Measurements from ENCODE around the gene CPA2.

CPA2 gene

GRCh38 chr7:130281260-130281659 lies 14.6 kb downstream of the CPA2 start:
- no peak for DNase-seq

- no peak for DNase-seq
Observed at GRCh38 chr7:130286881-130287280, 20.2 kb downstream of the CPA2 start.

GRCh38 chr7:130288168-130288567 lies 21.5 kb downstream of the CPA2 start:
- no peak for DNase-seq

GRCh38 chr7:130288829-130289228 lies 22.2 kb downstream of the CPA2 start:
- DNase-seq = no peak

GRCh38 chr7:130289478-130289877 lies 22.8 kb downstream of the CPA2 start:
- DNase-seq = no peak

- DNase-seq = no peak
Observed at GRCh38 chr7:130290745-130291144, 24.1 kb downstream of the CPA2 start.

- peak; percentile 56 to 73 for DNase-seq
Observed at GRCh38 chr7:130292682-130293257, 26.1 kb downstream of the CPA2 start, which contains the start of gene CPA4. Gene CPA4 (plus strand): TSS chr7:130293161. CDS start chr7:130293181, 20 bp downstream.

- DNase-seq = no peak
Observed at GRCh38 chr7:130293521-130293920, 26.9 kb downstream of the CPA2 start.

- no peak for DNase-seq
Observed at GRCh38 chr7:130294314-130294713, 27.7 kb downstream of the CPA2 start.

GRCh38 chr7:130296221-130296951 lies 29.7 kb downstream of the CPA2 start:
- no peak for DNase-seq

GRCh38 chr7:130297628-130298543 lies 31.2 kb downstream of the CPA2 start:
- no peak for DNase-seq

- no peak for DNase-seq
Observed at GRCh38 chr7:130298544-130299326, 32.1 kb downstream of the CPA2 start.

- no peak for DNase-seq
Observed at GRCh38 chr7:130299866-130300265, 33.2 kb downstream of the CPA2 start.

GRCh38 chr7:130301501-130302020 lies 34.9 kb downstream of the CPA2 start:
- DNase-seq = no peak

GRCh38 chr7:130302649-130303048 lies 36.0 kb downstream of the CPA2 start:
- no peak for DNase-seq

GRCh38 chr7:130303127-130303526 lies 36.5 kb downstream of the CPA2 start:
- no peak for DNase-seq

GRCh38 chr7:130303551-130303950 lies 36.9 kb downstream of the CPA2 start:
- DNase-seq = no peak

- DNase-seq = no peak
Observed at GRCh38 chr7:130303982-130304381, 37.3 kb downstream of the CPA2 start.

GRCh38 chr7:130304878-130305277 lies 38.2 kb downstream of the CPA2 start:
- DNase-seq = no peak

GRCh38 chr7:130305433-130306042 lies 38.9 kb downstream of the CPA2 start:
- no peak for DNase-seq

- no peak for DNase-seq
Observed at GRCh38 chr7:130309986-130310385, 43.3 kb downstream of the CPA2 start.

- no peak for DNase-seq
Observed at GRCh38 chr7:130314305-130314704, 47.6 kb downstream of the CPA2 start.

All from SW 1271 (cell line).